ENCODE results near the gene BTF3. TPM values are rescaled to one million over a fixed set of nuclear protein-coding genes. Genes with fewer than 3 reads are reported as not detected.
A peak's percentile ranks its signal among the peaks of the same experiment; 100 is the strongest.
"Not testable (repeated sequence)": the region's sequence is repeated elsewhere in the genome, so short reads cannot be mapped to it uniquely, and the experiment has no call there.

Gene BTF3
- polyA plus RNA-seq, 1 experiment: 478 TPM

DNA sequence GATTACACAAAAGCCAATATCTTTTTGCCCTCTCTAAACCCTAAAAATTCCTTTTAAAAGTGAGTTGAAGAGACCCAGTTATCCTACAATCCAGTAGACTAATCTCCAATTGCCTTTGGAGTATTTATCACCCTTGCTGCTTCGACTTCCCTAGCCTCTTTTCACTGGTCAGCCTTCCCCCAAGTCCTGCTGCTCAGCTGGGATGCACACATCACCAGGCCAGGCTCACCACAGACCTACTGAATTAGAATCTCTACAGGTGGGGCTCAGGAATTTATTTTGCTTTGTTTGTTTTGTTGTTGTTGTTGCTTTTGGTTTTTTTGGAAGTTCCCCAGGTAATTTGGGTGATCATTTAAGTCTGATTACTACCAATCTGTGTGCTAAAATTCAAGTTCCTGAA, 38.1 kb upstream of the BTF3 start:
- no peak overlapping the region for H3K4me3 ChIP-seq (ENCODE audit: low read depth, low read length)
- TF ChIP-seq, protein P1, sequence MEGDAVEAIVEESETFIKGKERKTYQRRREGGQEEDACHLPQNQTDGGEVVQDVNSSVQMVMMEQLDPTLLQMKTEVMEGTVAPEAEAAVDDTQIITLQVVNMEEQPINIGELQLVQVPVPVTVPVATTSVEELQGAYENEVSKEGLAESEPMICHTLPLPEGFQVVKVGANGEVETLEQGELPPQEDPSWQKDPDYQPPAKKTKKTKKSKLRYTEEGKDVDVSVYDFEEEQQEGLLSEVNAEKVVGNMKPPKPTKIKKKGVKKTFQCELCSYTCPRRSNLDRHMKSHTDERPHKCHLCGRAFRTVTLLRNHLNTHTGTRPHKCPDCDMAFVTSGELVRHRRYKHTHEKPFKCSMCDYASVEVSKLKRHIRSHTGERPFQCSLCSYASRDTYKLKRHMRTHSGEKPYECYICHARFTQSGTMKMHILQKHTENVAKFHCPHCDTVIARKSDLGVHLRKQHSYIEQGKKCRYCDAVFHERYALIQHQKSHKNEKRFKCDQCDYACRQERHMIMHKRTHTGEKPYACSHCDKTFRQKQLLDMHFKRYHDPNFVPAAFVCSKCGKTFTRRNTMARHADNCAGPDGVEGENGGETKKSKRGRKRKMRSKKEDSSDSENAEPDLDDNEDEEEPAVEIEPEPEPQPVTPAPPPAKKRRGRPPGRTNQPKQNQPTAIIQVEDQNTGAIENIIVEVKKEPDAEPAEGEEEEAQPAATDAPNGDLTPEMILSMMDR (IDR thresholded peaks at IDR 0.05; ENCODE audit: insufficient read depth, low read depth, low read length): no peak
- ChIA-PET POLR2A (no interaction called here), CTCF (interaction anchor here (0.7 to 2.2 kb wide), 3 partner anchors 9 to 511 kb away, joined by 3 to 11 read pairs (median 4); no protein-coding TSS in a partner anchor)
- DNase-seq (ENCODE audit: low read depth): no peak
- H3K36me3 ChIP-seq (ENCODE audit: control insufficient read depth, insufficient read depth, low read length): no peaks in the 10 kb centered on the region
- H3K27me3 ChIP-seq (ENCODE audit: control insufficient read depth, insufficient read depth, low read length): 0 out of 2 replicates have a peak, but pooled peaks cover 1% of the 10 kb centered on the region

DNA sequence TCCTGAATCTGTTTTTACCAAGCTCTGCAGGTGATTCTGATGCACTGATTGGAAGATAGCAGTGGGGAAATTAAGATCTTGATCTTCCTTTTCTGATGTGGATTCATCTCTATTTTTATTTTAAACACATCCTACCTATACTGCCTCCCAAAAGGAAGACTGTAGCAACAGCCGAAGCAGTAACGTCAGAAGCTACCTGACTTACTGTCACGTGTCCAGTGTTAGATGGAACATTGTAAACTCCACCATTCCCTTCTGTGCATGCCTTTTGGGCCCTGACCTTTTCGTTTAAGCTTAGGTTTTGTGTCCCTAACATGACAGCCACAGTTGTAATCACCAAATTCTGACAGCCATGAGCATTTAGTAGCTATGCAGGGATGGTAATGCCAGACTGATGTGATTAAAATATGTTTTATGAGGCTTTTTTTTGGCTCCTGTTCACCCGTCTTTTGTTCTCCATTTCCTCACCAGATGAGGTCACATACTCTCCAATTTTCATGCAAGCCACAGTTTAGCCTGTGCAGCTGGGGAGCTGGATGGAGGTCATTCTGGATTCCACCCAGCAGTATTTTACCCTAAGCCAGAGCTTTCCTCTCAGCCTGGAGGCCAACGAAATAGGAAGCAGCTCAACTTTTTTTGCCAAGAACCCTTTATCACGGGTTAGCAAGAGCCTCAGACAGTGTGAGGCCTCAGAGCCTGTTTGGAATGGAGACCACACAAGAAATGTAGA, 34.1 kb upstream of the BTF3 start:
- TF ChIP-seq, protein P1 (IDR thresholded peaks at IDR 0.05; ENCODE audit: insufficient read depth, low read depth, low read length): no peak
- Histone ChIP-seq H3K27me3 (ENCODE audit: control insufficient read depth, insufficient read depth, low read length) (0 out of 2 replicates have a peak, but pooled peaks cover 1% of the 10 kb centered on the region), H3K36me3 (ENCODE audit: control insufficient read depth, insufficient read depth, low read length) (no peaks in the 10 kb centered on the region), H3K4me3 (ENCODE audit: low read depth, low read length) (no peak overlapping the region)
- DNase-seq (ENCODE audit: low read depth): peak; percentile 43
- ChIA-PET CTCF (interaction anchor here (0.6 to 3.4 kb wide), 8 partner anchors 10 to 380 kb away, joined by 3 to 23 read pairs (median 4); partner anchors contain the start of gene FOXD1), POLR2A (no interaction called here)

DNA sequence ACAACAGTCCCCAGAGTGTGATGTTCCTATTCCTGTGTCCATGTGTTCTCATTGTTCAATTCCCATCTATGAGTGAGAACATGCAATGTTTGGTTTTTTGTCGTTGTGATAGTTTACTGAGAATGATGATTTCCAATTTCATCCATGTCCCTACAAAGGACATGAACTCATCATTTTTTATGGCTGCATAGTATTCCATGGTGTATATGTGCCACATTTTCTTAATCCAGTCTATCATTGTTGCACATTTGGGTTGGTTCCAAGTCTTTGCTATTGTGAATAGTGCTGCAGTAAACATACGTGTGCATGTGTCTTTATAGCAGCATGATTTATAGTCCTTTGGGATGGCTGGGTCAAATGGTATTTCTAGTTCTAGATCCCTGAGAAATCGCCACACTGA, 29.6 kb upstream of the BTF3 start:
- H3K36me3 ChIP-seq (ENCODE audit: control insufficient read depth, insufficient read depth, low read length); DNase-seq (ENCODE audit: low read depth); POLR2A ChIA-PET; CTCF ChIA-PET; H3K27me3 ChIP-seq (ENCODE audit: control insufficient read depth, insufficient read depth, low read length); H3K4me3 ChIP-seq (ENCODE audit: low read depth, low read length): not testable (repeated sequence)

DNA sequence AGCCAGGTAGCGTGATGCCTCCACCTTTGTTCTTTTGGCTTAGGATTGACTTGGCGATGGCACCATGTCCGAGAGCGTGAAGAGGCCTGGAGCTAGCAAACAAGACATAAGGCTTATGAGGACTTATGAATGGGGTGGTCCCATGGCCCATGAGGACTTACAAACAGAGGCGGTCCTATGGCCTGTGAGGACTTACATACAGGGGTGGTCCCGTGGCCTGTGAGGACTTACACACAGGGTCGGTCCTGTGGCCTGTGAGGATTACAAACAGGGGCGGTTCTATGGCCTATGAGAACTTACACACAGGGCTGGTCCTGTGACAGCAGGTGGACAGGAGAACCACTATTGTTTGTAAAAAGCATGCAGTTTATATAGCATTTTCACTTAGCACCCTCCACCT, 28.4 kb upstream of the BTF3 start:
- DNase-seq (ENCODE audit: low read depth): no peak
- no peaks in the 10 kb centered on the region for H3K27me3 ChIP-seq (ENCODE audit: control insufficient read depth, insufficient read depth, low read length)
- TF ChIP-seq, protein P1 (IDR thresholded peaks at IDR 0.05; ENCODE audit: insufficient read depth, low read depth, low read length): no peak
- H3K4me3 ChIP-seq (ENCODE audit: low read depth, low read length): no peak overlapping the region
- ChIA-PET CTCF (interaction anchor here (1.0 kb wide), 1 partner anchor 15 kb away, joined by 3 read pairs; no protein-coding TSS in a partner anchor), POLR2A (no interaction called here)
- no peaks in the 10 kb centered on the region for H3K36me3 ChIP-seq (ENCODE audit: control insufficient read depth, insufficient read depth, low read length)

DNA sequence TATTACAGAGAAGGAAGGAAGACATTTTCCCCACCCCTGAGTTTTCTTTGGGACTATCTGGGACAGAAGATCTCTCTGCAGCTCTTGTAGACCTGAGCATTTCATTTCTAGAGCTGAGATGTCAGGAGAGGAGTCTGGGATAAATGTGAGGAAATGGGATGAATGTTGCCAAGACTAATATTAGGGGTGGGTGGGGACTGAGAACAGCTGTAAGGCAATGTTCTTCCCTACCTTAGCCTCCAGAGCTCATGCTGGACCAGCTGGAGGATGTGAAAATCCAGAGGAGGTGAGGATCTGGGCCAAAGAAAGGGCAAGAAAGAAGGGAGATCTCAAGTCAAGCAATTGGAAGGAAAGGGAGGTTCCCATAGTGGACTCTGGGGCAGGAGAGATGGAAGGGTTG, 26.6 kb upstream of the BTF3 start:
- TF ChIP-seq, protein P1 (IDR thresholded peaks at IDR 0.05; ENCODE audit: insufficient read depth, low read depth, low read length): no peak
- H3K27me3 ChIP-seq (ENCODE audit: control insufficient read depth, insufficient read depth, low read length): no peaks in the 10 kb centered on the region
- DNase-seq (ENCODE audit: low read depth): no peak
- no peaks in the 10 kb centered on the region for H3K36me3 ChIP-seq (ENCODE audit: control insufficient read depth, insufficient read depth, low read length)
- ChIA-PET CTCF (interaction anchor here (0.7 kb wide), 1 partner anchor 17 kb away, joined by 3 read pairs; no protein-coding TSS in a partner anchor), POLR2A (no interaction called here)
- no peak overlapping the region for H3K4me3 ChIP-seq (ENCODE audit: low read depth, low read length)
